ENCODE results near the gene CCDC175.

Gene CCDC175

GRCh38 chr14:59530349-59530748 lies 46.3 kb downstream of the CCDC175 start:
- Histone ChIP-seq H3K4me3 (ENCODE audit: insufficient read depth, low read length, poor library complexity, severe bottlenecking) (no peak overlapping the region), H4K20me1 (ENCODE audit: low read depth, low read length) (no peaks in the 10 kb centered on the region), H3K36me3 (ENCODE audit: low read length) (no peaks in the 10 kb centered on the region), H3K9me2 (replicated peaks; ENCODE audit: insufficient read depth, low read length) (no peaks in the 10 kb centered on the region), H3K9ac (ENCODE audit: low read length) (no peak overlapping the region), H3K4me2 (ENCODE audit: low read depth, low read length, poor library complexity, severe bottlenecking) (no peak overlapping the region), H3K9me3 (ENCODE audit: insufficient read depth, low read length) (peaks cover 10% of the 10 kb centered on the region; the same call in 1 of the 2 replicates), H2AFZ (ENCODE audit: low read depth, low read length, severe bottlenecking) (no peak overlapping the region), H3K27me3 (ENCODE audit: low read length) (no peaks in the 10 kb centered on the region; the same call in 1 of the 2 replicates), H3K79me2 (ENCODE audit: insufficient read depth, low read length) (no peaks in the 10 kb centered on the region), H3F3A (ENCODE audit: insufficient read depth) (no peaks in the 10 kb centered on the region), H3K27ac (ENCODE audit: low read depth, low read length) (no peak overlapping the region)
- TF ChIP-seq, protein P1, sequence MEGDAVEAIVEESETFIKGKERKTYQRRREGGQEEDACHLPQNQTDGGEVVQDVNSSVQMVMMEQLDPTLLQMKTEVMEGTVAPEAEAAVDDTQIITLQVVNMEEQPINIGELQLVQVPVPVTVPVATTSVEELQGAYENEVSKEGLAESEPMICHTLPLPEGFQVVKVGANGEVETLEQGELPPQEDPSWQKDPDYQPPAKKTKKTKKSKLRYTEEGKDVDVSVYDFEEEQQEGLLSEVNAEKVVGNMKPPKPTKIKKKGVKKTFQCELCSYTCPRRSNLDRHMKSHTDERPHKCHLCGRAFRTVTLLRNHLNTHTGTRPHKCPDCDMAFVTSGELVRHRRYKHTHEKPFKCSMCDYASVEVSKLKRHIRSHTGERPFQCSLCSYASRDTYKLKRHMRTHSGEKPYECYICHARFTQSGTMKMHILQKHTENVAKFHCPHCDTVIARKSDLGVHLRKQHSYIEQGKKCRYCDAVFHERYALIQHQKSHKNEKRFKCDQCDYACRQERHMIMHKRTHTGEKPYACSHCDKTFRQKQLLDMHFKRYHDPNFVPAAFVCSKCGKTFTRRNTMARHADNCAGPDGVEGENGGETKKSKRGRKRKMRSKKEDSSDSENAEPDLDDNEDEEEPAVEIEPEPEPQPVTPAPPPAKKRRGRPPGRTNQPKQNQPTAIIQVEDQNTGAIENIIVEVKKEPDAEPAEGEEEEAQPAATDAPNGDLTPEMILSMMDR (IDR thresholded peaks at IDR 0.05; ENCODE audit: insufficient read depth, low read length, poor library complexity, severe bottlenecking): no peak
- TF ChIP-seq EZH2phosphoT487 (conservative IDR thresholded peaks at IDR 0.05; ENCODE audit: low read length): no peak

- TF ChIP-seq EZH2phosphoT487 (conservative IDR thresholded peaks at IDR 0.05; ENCODE audit: low read length): no peak
- H3F3A ChIP-seq (ENCODE audit: insufficient read depth): no peaks in the 10 kb centered on the region
Measured at GRCh38 chr14:59529189-59529588, 47.4 kb downstream of the CCDC175 start.

DNA sequence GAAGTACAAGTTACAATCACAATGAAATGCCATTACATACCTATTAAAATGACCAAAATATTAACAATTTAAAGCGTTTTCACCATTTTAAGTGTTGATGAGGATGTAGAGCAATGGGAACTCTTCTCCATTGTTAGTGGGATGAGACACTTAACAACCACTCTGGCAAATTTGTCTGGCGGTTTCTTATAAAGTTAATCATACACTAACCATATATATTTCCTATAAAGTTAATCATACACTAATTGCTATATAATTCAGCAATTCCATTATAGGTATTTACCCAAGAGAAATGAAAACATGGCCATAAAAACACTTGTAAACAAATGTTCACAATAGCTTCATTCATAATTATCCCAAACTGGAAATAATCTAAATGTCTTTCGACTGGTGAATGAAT lies 56.4 kb downstream of the CCDC175 start:
- H3K27ac ChIP-seq (ENCODE audit: low read depth, low read length): no peak overlapping the region

More at GRCh38 chr14:59529189-59529588, 47.4 kb downstream of the CCDC175 start:
- no peaks in the 10 kb centered on the region; the same call in 1 of the 2 replicates for H3K27me3 ChIP-seq (ENCODE audit: low read length)
- H3K4me3 ChIP-seq (ENCODE audit: insufficient read depth, low read length, poor library complexity, severe bottlenecking): no peak overlapping the region
- H3K27ac ChIP-seq (ENCODE audit: low read depth, low read length): no peak overlapping the region
- H3K9me3 ChIP-seq (ENCODE audit: insufficient read depth, low read length): peaks cover 10% of the 10 kb centered on the region; the same call in 1 of the 2 replicates
- H4K20me1 ChIP-seq (ENCODE audit: low read depth, low read length): no peaks in the 10 kb centered on the region
- no peaks in the 10 kb centered on the region for H3K9me2 ChIP-seq (replicated peaks; ENCODE audit: insufficient read depth, low read length)
- H3K36me3 ChIP-seq (ENCODE audit: low read length): no peaks in the 10 kb centered on the region
- no peaks in the 10 kb centered on the region for H3K79me2 ChIP-seq (ENCODE audit: insufficient read depth, low read length)
- H3K4me2 ChIP-seq (ENCODE audit: low read depth, low read length, poor library complexity, severe bottlenecking): no peak overlapping the region
- no peak overlapping the region for H2AFZ ChIP-seq (ENCODE audit: low read depth, low read length, severe bottlenecking)
- no peak overlapping the region for H3K9ac ChIP-seq (ENCODE audit: low read length)

DNA sequence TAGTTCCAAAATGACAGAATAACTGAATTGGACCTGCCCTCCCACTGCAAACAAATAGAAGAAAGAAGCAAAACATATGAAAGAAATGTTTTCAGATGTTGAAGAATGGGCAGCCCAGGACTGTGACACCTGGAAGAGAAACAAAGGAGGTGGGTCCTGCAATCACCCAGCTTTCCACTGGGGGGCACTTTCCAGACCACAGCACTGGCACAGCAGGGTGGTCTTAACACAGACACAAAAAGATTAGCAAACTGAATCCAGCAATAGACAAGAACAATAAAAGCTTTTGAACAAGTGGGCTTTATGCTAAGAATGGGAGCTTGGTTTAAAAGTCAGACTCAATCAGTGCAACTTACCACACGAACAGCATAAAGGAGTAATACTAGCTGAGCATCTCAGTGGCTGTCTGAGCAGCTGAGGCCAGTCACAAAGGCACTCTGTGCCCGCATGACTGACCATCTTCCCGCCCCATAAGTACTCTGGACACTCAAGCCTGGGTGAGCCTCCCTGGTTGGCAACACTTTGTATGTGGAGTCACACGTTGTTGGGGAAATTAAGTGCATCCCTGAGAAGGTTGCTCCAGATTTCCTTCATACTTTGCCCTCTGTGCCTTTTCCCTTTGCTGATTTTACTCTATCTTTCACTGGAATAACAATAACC lies 64.6 kb downstream of the CCDC175 start:
- no peak overlapping the region for H3K4me3 ChIP-seq (ENCODE audit: insufficient read depth, low read length, poor library complexity, severe bottlenecking)
- no peaks in the 10 kb centered on the region for H3K36me3 ChIP-seq (ENCODE audit: low read length)
- no peak overlapping the region for H3K9ac ChIP-seq (ENCODE audit: low read length)
- H3K9me2 ChIP-seq (replicated peaks; ENCODE audit: insufficient read depth, low read length): no peaks in the 10 kb centered on the region
- H3K79me2 ChIP-seq (ENCODE audit: insufficient read depth, low read length): no peaks in the 10 kb centered on the region
- no peak overlapping the region for H2AFZ ChIP-seq (ENCODE audit: low read depth, low read length, severe bottlenecking)
- H3K4me2 ChIP-seq (ENCODE audit: low read depth, low read length, poor library complexity, severe bottlenecking): no peak overlapping the region
- TF ChIP-seq, protein P1 (IDR thresholded peaks at IDR 0.05; ENCODE audit: insufficient read depth, low read length, poor library complexity, severe bottlenecking): peak; percentile 54
- no peak for TF ChIP-seq EZH2phosphoT487 (conservative IDR thresholded peaks at IDR 0.05; ENCODE audit: low read length)
- H3K27ac ChIP-seq (ENCODE audit: low read depth, low read length): no peak overlapping the region
- no peaks in the 10 kb centered on the region for H3K9me3 ChIP-seq (ENCODE audit: insufficient read depth, low read length)
- H4K20me1 ChIP-seq (ENCODE audit: low read depth, low read length): no peaks in the 10 kb centered on the region
- H3F3A ChIP-seq (ENCODE audit: insufficient read depth): no peaks in the 10 kb centered on the region
- H3K27me3 ChIP-seq (ENCODE audit: low read length): no peaks in the 10 kb centered on the region

More for the DNA sequence above, 56.4 kb downstream of the CCDC175 start:
- H3K9me3 ChIP-seq (ENCODE audit: insufficient read depth, low read length): no peaks in the 10 kb centered on the region
- no peak overlapping the region for H3K4me2 ChIP-seq (ENCODE audit: low read depth, low read length, poor library complexity, severe bottlenecking)
- H3K4me3 ChIP-seq (ENCODE audit: insufficient read depth, low read length, poor library complexity, severe bottlenecking): no peak overlapping the region
- no peaks in the 10 kb centered on the region for H3K27me3 ChIP-seq (ENCODE audit: low read length)
- TF ChIP-seq EZH2phosphoT487 (conservative IDR thresholded peaks at IDR 0.05; ENCODE audit: low read length): no peak
- TF ChIP-seq, protein P1 (IDR thresholded peaks at IDR 0.05; ENCODE audit: insufficient read depth, low read length, poor library complexity, severe bottlenecking): no peak
- no peak overlapping the region for H3K9ac ChIP-seq (ENCODE audit: low read length)
- H3K36me3 ChIP-seq (ENCODE audit: low read length): no peaks in the 10 kb centered on the region
- no peak overlapping the region for H2AFZ ChIP-seq (ENCODE audit: low read depth, low read length, severe bottlenecking)
- no peaks in the 10 kb centered on the region for H3K79me2 ChIP-seq (ENCODE audit: insufficient read depth, low read length)
- no peaks in the 10 kb centered on the region for H3F3A ChIP-seq (ENCODE audit: insufficient read depth)
- no peaks in the 10 kb centered on the region for H4K20me1 ChIP-seq (ENCODE audit: low read depth, low read length)
- H3K9me2 ChIP-seq (replicated peaks; ENCODE audit: insufficient read depth, low read length): no peaks in the 10 kb centered on the region
